Skeletal muscle cell (primary cell): ENCODE measurements around the gene STRBP.

Source experiments
- DNase-seq: peaks from one replicate; pipeline ENCODE4 v3.0.0-alpha.2; 2010; ENCODE audit warnings: low read depth
- H3K4me3 ChIP-seq: 2 replicates; pipeline ENCODE4 v1.5.1; 2011; ENCODE audit warnings: low read depth, mild to moderate bottlenecking, control low read depth, low read length, moderate library complexity

The STRBP gene

DNA sequence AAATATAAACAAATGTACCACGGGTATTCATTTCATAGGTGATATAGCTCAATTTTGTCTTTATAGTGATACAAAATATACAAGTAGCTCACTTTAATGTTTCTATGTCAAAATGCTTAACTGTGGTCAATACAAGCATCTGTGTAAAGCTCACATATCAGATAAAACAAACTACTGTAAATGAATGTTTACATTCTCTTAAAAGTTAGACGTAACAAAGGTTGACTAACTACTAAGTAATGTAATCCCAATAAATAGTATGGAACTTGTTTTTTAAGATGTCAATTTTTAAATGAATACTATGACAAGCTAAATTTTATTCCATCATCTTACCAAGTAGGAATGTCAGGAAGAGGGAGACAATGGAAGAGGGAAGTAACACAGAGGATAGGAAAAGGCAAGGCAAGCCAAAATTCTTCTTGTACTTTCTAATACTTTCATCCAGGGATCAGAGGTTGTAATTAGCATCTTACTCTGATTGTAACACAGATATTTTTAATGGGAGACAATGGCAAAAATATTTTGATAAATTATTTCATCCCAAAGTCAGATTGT is 105.5 kb downstream of the STRBP start:
- H3K4me3 ChIP-seq = no peak overlapping the region
- no peak for DNase-seq

DNA sequence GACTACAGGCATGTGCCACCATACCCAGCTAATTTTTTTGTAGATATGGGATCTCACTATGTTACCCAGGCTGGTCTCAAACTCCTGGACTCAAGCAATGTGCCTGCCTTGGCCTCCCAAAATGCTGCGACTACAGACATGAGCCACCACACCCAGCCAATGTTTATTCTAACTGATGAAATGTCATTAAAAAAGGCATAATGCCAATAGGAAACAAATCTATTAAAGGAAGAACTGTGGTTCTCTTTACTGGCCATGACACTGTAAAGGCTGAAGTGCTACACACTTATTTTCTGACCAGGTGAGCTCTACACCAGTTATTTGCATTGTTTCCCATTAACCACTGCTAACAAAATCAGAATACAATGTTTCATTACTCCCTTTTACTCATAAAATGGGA is 106.0 kb downstream of the STRBP start:
- DNase-seq = no peak
- no peak overlapping the region for H3K4me3 ChIP-seq

DNA sequence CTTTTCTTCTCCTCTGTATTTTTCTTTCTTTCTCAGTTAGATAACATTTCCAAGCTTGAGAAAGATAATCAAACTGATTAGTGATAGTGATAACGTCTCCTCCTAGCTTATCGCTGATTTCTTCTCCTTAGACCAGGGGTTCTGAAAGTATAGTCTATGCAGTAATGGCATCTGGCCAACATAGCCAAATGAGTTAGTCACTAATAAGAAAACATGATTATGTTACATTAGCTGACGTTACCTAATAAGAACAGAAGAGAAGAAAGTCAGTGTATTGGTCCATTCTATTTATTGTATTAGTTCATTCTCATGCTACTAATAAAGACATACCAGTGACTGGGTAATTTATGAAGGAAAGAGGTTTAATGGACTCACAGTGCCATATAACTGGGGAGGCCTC is 111.2 kb downstream of the STRBP start:
- peak; percentile 1 for DNase-seq

DNA sequence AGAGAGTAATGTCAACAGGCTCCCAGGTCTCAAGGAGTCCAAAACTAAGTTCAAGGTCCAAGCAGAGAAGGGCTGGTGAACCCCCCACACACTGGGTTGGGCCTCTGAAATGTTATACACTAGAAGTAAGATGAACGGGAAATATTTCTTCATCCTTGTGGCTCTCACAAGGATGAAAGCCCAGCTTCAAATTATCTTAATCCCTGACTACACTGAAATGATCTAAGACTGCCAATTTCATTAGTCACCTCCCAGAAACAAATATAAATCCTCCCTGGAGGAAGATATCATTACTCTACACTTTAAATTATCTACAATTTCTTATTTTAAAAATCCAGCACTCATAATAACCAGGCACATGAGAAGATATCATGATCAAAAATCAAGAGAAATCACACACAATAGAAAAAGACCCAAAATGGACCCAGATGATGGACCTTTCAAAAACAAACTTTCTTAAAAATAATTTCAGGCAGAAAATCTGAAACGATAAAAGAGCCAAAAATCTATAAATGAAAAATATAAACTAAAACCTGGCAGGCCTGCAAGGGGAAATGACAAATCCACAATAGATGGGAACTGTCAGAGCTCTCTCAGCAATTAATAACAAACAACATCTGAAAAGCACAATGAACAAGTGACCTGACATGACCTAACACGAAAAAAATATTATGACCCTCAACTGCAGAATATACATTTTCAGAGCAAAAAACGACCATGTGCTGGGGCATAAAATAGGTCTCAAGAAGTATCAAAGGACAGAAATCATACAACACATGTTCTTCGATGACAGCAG is 117.5 kb downstream of the STRBP start:
- no peak overlapping the region for H3K4me3 ChIP-seq
- no peak for DNase-seq

More for the DNA sequence above, 111.2 kb downstream of the STRBP start:
- no peak overlapping the region for H3K4me3 ChIP-seq

DNA sequence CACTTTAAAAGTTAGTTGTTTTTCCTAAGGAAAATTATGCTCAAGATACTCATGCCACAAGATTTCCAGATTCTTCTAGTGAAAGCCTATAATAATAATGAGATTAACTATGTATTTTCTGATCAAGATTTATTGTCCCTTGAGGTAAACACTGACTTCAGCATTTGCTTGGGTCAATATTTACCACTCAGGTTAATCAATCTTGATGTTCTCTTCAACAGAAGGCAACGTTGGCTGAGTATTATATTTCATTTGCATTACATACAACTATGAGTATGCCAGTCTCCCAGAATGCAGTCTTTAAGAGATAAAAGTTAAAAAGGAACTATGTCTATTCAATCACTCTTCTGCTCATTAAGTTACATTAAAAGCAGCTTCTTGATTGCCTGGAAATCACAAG is 119.3 kb downstream of the STRBP start:
- H3K4me3 ChIP-seq = no peak overlapping the region
- no peak for DNase-seq

DNA sequence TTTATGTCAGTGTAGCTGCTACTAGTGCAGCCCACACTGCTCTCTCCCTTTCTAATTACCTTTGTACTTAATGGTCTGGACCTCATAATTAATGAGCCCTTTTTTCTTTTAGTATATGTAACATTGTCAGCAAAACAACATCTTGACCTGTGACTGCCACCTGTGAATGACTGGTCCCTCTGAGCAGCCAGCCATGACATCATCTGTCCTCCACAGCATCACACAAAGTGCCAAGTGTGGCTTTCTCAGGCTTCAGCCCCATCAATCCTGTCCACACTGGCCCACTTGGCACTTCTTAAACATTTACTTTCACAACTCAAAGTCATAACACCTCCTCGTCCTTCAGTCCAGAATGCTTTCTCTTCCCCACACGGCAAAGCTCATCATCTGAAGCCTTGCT is 130.2 kb downstream of the STRBP start:
- no peak overlapping the region for H3K4me3 ChIP-seq
- no peak for DNase-seq

DNA sequence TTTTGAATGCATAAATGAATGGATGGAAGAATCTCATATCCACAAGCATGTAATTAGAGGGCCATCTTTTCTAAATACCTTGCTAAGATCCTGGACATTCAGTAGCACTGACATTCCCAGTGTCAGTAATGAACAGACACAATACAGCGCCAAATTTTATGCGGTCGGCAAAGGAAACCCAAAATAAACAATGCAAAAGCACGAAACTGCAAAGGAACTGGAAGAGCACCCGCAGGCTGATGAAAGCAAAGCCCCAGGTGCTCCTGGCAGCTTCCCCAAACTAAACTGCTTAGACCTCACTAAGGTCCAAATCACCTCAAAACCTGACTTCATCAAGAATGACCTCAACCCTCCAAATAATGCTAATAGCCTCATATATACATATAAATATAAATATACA is 133.0 kb downstream of the STRBP start:
- no peak for DNase-seq
- no peak overlapping the region for H3K4me3 ChIP-seq

DNA sequence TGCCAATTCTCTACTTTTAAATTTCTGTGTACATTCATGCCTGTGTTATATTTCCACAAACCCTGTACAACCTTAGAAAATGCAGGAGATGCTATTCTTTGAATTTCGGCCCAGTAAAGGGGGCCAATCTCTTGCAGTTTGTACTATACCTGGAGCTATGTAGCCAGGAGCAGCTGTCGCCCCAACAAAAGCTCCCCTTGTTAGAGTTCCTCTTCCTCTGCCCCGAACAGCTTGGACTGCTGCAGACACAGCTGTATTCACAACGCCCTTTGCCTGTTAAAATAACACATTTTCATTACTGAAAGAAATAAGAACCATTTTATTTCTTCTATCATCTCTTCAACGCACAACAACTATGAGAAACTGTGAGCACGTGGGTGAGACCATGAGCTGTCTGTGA is 135.7 kb downstream of the STRBP start:
- H3K4me3 ChIP-seq = no peak overlapping the region
- DNase-seq = no peak

DNA sequence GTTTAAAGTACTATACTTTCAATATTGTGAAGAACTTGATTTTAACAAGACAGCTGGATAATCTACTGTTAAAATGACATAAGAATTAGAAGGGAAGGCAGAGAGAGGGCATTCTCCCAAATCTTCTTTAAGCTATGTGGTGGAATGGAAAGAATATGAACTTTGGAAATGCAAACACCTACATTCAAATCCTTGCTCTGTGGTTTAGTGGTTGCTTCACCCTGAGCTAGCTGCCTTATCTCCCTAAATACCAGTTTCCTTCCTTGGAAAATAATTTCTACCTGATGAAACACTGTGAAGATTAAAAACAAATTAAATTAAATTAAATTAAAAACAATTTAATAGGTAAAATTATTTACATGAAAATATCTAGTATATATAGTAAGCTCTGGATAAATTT is 136.4 kb downstream of the STRBP start:
- no peak for DNase-seq
- H3K4me3 ChIP-seq = no peak overlapping the region

DNA sequence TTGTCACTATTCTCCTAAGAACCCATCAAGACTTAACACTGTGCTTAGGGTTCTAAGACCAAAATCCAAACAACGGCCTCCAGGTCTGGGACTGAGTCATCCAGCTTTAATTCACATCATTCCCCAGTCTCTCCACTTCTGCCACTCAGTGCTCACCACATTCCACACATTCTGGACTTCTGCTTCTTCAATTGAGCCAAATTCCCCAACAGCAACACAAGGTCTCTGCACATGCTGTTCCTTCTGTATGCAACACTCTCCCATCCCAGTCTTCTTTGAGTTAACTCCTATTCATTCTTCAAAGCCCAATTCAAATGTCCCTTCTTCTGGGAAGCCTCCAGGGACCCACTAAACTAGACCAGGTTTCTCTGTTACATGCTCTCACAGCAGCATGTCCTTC is 137.1 kb downstream of the STRBP start:
- DNase-seq = no peak
- H3K4me3 ChIP-seq = no peak overlapping the region

DNA sequence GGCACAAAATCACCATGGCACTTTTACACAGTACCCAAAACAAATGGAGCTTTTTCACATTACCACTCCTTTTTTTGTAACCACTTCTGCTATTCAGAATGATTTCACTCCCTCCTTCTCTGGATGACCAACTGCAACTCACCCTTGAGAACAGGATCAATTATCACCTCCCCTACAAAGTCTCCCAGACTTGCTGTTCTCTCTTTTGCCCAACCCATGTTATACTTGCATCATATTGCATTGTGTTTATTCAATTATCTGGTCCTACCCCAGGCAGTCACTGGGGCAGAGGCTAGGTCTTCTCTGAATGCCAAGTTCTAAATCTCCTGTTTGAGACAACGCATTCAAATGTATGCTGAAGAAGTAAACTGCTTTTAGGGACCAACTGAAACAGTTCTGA is 139.0 kb downstream of the STRBP start:
- peak; percentile 8 for DNase-seq
- no peak overlapping the region for H3K4me3 ChIP-seq

DNA sequence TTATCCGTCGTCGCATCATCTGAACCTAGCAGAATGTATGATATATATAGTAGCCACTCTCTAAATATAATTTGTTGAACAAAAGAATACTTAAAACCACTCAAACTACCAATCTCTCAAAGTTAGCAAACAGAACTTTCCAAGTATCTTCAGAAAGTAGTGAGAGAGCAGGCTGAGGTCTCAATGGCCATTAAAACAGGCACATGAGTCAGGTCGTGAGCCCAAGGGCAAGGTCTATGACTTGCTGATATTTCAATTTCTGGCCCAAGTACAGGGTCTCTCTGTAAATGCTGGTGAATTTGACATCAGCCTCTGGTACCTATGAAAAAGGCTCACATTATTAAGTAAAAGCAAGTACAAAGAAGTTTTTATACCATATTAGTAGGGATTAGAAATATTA is 139.8 kb downstream of the STRBP start:
- H3K4me3 ChIP-seq = no peak overlapping the region
- DNase-seq = no peak

DNA sequence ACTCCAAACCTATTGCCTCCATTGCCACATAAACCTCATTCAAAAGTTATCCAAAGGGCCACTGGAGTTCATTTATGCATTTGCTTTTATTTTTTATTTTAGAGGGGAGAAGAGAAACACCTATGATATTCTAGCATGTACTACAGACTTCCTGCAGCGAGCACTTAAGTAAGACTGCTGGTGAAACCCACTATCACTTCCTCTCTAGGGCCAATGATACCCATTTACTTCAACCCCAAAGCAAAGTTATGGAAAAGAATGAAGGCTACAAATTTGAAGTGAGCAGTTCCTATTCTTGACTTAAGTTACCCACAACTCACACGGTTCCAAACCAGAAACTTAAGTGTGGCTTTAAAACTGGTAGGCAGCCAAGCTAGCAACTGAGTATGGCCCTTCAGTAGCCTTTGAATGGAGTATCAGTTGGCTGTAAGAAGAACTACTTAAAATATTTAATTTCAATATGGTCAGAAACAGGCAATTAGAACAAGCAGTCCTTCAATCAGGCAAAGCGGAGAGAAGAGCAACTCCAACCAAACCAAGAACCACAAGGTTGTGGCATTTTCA is 140.8 kb downstream of the STRBP start:
- H3K4me3 ChIP-seq = no peak overlapping the region
- no peak for DNase-seq

DNA sequence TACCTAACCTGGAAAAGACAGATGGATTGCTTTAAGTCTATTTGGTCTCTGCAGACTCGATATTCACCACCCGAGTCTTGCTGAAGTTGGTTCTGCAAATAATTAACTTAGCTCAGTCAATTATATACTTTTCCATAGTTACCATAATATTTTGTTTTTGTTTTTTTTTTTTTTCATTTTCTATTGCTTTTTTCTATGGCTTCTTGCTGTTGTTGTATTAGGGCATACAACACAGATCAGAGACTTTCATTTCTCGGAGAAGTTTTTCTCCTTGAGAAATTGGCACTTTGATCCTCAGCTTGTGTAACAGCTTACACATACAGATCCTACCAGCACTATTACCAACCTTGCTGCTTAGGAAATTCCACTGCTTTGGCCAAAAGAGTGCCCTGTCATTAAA is 146.9 kb downstream of the STRBP start:
- DNase-seq = no peak
- no peak overlapping the region for H3K4me3 ChIP-seq

DNA sequence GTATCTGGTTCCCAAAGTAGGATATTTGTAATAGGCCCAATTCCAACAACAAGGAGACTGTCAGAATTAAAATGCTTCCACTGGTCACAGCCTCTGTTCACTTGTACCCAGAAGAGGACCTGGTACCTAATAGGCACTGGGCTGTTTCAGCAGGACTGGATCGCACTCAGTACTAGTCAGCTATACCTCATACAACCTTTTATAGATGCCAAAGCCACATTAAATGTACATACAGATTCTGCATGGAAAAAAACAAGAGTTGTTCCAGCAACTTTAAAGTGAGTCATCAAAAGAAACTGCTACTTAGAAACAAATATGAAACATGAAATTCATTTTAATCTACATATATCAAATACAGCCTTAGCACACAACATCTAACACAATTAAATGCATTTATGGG is 147.4 kb downstream of the STRBP start:
- H3K4me3 ChIP-seq = no peak overlapping the region
- DNase-seq = no peak

DNA sequence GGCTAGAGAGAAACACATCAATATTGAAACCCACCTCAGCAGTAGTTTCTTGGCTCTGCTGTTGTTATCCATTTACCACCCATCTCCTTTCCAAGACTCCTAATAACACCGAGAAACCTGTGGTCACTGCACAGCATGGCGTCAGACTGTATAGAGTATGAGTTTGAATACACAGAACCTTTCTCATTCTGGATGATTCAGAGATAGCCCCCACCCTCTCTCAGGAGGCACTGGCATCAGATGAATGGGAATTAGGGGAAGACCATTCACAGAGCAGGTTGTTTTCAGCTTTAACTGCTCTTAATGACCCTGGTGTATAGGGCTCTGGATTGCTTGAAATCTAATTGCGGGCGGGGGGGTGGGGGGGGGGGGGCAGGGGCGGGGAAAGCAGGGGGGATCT is 148.3 kb downstream of the STRBP start:
- no peak for DNase-seq
- H3K4me3 ChIP-seq = no peak overlapping the region

DNA sequence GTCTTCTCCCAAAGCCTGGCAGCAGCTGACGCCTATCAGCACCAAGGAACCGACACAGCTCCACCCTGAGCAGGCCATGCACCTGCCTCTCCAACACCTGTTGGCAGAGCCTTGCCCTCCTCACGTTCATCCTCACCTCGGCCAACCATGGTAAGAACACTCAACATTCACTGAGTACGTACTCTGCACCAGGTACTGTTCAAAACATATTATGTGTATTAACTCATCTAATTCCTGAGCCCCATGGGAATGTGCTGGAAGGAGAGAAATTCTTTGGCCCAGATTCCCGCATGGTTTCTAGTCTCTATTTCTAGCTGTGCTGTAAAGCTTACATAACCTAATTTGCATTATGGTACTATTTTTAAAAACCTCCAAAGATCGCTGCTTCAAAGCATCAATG is 148.8 kb downstream of the STRBP start:
- no peak for DNase-seq
- H3K4me3 ChIP-seq = no peak overlapping the region

DNA sequence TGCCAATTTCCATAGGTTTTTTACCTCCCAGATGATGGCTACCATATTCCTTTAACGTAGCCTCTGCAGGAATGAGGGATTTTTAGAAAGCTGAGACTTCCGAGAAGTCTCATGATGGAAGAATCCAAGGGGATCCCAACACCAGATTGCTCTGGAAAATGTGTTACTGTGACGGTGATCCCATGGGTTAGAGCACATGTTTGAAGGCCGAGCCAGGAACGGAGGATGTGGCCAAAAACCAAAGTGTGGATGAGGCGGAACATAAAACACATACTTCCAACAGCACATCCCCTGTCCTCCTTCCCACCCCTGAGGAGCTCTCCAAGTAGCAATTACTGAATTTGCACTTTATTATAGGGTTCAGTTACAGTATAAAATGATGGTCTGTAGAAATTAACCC is 152.3 kb downstream of the STRBP start:
- DNase-seq = no peak
- H3K4me3 ChIP-seq = no peak overlapping the region

DNA sequence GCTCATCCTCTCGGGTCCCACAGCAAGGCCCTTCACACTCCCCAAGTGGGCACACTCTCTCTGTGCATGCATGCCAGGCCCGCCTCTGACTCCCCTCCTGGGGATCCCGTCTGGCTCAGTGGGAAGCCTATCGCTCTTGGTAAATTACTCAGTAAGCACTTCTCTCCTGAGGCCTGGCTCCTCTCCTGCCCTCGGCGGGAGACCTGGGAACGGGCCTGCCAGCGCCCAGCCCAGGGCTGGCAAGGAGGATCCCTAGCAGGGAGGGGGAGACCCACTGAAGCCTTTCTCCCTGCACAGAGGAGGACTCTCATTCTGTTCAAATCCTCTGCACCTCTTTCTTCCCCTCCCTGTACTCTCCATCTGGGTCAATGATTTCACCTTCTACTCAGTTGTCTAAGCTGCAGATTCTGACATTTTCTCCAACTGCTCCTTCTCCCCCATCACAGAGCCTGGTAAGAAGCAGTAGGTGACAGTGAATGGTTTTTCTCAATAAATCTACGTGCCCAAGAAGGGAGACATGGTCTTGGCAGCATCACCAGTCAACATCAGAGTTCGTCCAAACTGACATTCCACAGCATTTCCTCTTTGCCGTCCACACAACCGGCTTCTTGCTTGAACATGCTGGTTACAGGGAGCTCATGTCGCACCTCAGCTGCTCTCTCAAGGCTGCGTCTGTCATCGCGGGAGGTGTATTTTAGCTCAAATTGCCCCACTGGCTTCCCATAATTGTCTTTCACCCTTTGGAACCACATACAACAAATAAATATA is 153.1 kb downstream of the STRBP start:
- DNase-seq = no peak
- H3K4me3 ChIP-seq = no peak overlapping the region

DNA sequence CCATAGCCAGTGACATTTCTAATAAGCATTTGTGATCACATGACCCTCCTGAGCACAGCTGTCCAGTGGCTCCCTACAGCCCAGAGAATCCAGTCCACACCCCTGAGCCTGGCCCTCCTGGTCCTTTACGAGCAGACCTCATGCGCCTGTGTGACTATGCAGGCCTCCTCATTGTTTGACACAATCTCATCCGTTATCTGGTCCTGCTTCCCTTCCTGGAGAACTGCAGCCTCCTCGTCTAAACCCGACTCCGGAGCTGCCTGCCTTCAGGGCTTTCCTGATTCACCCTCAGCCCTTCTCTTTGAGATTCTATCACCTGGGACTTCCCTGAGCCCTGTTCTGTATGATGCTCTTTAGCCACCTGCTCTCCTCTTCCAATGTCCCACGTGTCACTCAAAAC is 155.2 kb downstream of the STRBP start:
- H3K4me3 ChIP-seq = no peak overlapping the region
- DNase-seq = no peak
